Measurements from ENCODE around the gene PYHIN1.

DNA sequence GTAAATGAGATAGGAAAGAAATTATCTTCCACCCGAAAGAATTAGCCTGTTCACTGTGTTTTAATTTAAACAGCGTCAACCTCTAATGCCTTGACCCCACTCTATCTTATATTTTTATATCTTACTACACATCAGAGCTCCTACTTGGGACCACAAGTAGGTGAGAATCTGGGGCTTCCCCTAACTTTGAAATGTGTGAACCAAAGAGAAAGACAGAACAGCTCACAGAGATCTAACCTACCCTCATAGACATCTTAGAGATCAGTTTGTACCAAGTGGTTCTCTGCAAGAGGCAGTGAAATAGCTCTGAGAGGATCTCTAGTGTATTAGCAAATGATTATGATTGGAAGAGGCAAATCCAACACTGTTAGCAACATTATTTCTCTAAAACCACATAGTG, 47.4 kb downstream of the PYHIN1 start:
- TF ChIP-seq, protein P1, sequence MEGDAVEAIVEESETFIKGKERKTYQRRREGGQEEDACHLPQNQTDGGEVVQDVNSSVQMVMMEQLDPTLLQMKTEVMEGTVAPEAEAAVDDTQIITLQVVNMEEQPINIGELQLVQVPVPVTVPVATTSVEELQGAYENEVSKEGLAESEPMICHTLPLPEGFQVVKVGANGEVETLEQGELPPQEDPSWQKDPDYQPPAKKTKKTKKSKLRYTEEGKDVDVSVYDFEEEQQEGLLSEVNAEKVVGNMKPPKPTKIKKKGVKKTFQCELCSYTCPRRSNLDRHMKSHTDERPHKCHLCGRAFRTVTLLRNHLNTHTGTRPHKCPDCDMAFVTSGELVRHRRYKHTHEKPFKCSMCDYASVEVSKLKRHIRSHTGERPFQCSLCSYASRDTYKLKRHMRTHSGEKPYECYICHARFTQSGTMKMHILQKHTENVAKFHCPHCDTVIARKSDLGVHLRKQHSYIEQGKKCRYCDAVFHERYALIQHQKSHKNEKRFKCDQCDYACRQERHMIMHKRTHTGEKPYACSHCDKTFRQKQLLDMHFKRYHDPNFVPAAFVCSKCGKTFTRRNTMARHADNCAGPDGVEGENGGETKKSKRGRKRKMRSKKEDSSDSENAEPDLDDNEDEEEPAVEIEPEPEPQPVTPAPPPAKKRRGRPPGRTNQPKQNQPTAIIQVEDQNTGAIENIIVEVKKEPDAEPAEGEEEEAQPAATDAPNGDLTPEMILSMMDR (conservative IDR thresholded peaks at IDR 0.05; ENCODE audit: low read depth, low read length) = no peak
- TF ChIP-seq EZH2 (IDR thresholded peaks at IDR 0.05; ENCODE audit: low read length, unreplicated experiment) = no peak
- no peak for TF ChIP-seq EZH2phosphoT487 (IDR thresholded peaks at IDR 0.05; ENCODE audit: borderline replicate concordance, low read length)

All from PC-3 (cell line).